ENCODE measurements around the gene FGD5.

Gene FGD5

GRCh38 chr3:14935592-14936345 lies 117.0 kb downstream of the FGD5 start:
- DNase-seq = no peak

- no peak for DNase-seq
Observed at GRCh38 chr3:14938954-14939353, 120.2 kb downstream of the FGD5 start.

- no peak for DNase-seq
Observed at GRCh38 chr3:14941871-14942270, 123.1 kb downstream of the FGD5 start.

GRCh38 chr3:14943042-14943441 lies 124.3 kb downstream of the FGD5 start:
- DNase-seq = no peak

- no peak for DNase-seq
Observed at GRCh38 chr3:14946236-14946635, 127.5 kb downstream of the FGD5 start.

GRCh38 chr3:14946739-14947099 lies 128.0 kb downstream of the FGD5 start:
- DNase-seq = no peak

- peak; percentile 82 to 86 for DNase-seq
Observed at GRCh38 chr3:14947100-14947885, 128.5 kb downstream of the FGD5 start, which contains the start of gene NR2C2. Gene NR2C2, plus strand, starts transcription at chr3:14947583. Its CDS starts 56,332 bp downstream, at chr3:15003915.

GRCh38 chr3:14947886-14948608 lies 129.3 kb downstream of the FGD5 start:
- peak; percentile 94 to 96 for DNase-seq

GRCh38 chr3:14948609-14949038 lies 129.9 kb downstream of the FGD5 start:
- DNase-seq = no peak

GRCh38 chr3:14949126-14949525 lies 130.4 kb downstream of the FGD5 start:
- DNase-seq = no peak

- no peak for DNase-seq
Observed at GRCh38 chr3:14950274-14950673, 131.5 kb downstream of the FGD5 start.

GRCh38 chr3:14957153-14957552 lies 138.4 kb downstream of the FGD5 start:
- no peak for DNase-seq

GRCh38 chr3:14957925-14958324 lies 139.2 kb downstream of the FGD5 start:
- DNase-seq = no peak

GRCh38 chr3:14959359-14959943 lies 140.7 kb downstream of the FGD5 start:
- no peak for DNase-seq

GRCh38 chr3:14962762-14963161 lies 144.0 kb downstream of the FGD5 start:
- no peak for DNase-seq

- no peak for DNase-seq
Observed at GRCh38 chr3:14967285-14967684, 148.5 kb downstream of the FGD5 start.

GRCh38 chr3:14969671-14970070 lies 150.9 kb downstream of the FGD5 start:
- no peak for DNase-seq

- DNase-seq = no peak
Observed at GRCh38 chr3:14976317-14976716, 157.6 kb downstream of the FGD5 start.

GRCh38 chr3:14980689-14981088 lies 161.9 kb downstream of the FGD5 start:
- DNase-seq = no peak

Data from activated CD4-positive, alpha-beta T cell treated with anti-CD3 and anti-CD28 coated beads for 4 hours (primary cell).